ENCODE data around the gene CPNE6.

CPNE6 gene

DNA sequence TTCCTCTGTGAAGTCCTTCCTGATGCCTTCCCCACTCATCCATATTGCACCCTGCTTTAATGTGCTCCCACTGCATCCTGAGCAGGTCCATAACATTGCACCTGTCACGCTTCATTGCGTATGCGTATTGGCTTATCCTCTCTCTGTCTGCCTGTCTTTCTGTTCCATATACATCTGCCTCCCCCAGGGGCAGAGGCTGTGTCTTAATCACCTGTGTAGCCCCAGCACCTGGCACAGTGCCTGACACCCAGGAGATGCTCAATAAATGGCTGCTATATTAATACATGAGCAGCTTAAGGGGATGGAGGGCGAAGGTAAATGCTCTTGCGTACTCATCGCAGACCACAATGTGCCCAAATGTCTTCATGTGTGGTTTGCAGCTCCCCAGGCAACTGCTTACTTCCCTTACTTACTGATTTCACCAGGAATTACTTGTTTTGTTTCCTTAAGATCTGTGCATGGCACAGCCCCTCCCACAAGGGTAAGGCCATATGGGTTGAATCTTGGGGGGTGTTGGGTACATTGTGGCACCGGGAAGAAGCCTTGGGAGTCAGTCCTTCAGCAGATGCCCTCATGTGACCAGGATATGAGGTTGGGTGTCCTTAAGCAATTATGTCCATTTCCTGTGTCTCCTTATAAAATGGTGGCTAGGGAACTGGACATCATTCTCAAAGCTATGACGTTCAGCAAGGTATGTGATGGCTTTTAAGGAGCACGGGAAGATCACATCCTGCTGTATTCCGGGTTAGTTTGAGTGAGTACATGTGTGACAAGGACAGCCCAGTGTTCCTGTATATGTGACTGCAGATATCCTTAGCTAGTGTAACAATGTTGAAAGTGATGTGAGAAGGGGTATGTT lies 848 bp upstream of the CPNE6 start:
- FAIRE-seq = no peak

DNA sequence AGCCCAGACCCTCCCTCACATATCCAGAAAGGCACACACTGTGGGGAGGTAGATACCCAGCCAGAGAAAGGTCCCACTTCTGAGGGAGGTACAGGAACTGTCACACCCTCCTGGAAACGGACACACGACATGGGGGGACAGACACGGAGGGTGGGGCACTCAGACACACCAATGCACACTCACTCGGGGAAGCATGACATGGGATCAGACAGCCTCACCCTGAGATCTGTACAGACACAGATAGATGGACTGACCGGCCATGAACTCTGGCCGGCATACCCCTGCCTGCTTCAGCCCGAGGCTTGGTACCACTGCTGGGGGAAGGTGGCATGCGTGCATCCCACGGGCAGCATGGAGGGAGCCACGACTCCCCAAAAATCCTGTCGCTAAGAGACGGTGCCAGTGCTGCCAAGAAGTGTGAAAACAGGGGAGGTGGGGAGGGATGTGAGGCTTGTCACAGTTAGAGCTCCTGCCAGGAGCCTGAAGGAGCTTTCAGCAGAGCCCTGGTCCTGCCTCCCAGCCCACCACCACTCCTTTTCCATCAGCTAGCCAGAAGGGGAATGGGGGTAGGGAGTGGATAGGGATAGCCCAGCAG lies 571 bp downstream of the CPNE6 start:
- no peak for FAIRE-seq

DNA sequence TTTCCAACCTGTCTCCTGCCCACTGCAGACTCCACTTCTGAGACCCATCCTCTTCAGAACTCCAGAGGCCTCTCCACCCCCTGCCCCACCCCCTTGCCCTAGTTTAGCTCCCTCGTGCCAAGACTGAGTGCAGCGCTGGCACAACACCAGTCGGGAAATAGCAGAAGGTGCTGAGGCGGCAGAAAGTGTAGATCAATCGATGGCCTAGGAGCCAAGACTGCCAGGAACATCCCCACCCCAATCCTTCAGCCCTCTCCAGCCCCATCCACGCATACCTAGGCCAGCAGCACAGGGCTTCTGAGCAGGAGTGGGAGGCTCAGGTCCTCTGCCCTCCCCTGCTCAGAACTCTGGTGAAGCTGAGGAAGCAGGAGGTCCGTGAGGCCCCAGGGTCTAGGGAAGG lies 1.1 kb downstream of the CPNE6 start:
- no peak for FAIRE-seq

DNA sequence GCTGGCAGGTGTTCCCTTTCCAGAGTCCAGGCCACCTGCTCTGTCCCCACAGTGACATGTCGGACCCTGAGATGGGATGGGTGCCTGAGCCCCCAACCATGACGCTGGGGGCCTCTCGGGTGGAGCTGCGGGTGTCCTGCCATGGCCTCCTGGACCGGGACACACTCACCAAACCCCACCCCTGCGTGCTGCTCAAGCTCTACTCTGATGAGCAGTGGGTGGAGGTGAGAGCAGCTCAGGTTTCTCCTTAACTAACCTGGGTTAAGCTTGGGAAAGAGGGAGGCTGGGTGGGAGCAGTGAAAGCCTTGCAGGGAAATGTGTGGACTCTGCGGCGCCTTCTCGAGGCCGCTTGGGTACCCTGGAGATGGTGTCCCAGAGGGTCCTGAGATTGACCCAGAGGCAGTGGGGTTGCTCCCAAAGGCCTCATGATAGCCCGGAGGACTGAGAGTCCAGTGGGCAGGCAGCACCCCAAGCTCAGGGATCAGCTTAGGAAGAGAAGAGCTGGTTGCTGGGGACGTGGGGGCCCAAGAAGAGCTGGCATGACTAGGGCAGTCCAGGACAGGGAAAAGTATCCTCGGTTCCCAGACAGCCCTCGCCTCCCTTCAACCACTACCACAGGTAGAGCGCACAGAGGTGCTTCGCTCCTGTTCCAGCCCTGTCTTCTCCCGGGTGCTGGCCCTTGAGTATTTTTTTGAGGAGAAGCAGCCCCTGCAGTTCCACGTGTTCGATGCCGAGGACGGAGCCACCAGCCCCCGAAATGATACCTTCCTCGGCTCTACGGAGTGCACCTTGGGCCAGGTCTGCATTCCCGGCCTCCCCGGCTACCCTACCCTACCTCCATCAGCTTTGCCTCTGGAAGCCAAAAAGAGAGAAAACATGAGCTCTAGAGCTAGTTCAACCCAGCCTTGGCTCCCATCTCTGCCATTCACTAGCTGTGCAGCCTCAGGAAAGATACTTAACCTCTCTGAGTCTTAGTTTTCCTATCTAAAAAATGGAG lies 1.8 kb downstream of the CPNE6 start:
- no peak for FAIRE-seq

DNA sequence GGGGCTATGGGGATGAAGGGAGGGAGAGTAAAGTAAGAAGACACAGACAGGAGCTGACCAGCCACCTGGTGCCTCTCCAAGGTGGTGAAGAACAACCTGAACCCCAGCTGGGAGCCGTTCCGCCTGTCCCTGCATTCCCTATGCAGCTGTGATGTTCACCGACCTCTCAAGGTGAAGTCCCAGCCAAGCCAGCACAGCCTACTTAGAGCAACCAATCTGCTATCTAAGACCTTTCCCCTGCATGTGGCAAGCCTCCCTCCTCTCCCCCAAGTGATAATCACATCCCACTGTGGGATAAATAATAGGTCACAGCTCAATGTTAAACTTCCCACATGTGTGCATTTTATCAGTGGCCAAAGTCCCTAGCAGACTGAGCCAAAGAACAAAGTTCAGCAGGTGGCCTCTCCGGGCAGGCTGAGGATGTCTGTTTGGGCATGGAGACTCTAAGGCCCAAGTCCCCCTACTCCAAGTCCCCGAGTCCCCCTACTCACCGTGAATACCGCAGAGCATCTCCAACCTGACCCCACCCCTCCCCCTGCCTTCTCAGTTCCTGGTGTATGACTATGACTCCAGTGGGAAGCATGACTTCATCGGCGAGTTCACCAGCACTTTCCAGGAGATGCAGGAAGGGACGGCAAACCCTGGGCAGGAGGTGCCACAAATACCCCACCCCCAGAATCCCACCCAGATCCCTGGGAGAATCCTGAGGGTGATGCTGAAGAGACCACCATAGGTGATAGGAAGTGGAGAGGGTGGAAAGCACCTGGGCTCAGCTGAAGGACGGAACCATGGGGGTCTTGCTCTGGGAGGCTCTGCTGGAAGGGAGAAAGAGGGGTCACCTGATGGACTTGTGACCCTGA lies 3.5 kb downstream of the CPNE6 start:
- no peak for FAIRE-seq

DNA sequence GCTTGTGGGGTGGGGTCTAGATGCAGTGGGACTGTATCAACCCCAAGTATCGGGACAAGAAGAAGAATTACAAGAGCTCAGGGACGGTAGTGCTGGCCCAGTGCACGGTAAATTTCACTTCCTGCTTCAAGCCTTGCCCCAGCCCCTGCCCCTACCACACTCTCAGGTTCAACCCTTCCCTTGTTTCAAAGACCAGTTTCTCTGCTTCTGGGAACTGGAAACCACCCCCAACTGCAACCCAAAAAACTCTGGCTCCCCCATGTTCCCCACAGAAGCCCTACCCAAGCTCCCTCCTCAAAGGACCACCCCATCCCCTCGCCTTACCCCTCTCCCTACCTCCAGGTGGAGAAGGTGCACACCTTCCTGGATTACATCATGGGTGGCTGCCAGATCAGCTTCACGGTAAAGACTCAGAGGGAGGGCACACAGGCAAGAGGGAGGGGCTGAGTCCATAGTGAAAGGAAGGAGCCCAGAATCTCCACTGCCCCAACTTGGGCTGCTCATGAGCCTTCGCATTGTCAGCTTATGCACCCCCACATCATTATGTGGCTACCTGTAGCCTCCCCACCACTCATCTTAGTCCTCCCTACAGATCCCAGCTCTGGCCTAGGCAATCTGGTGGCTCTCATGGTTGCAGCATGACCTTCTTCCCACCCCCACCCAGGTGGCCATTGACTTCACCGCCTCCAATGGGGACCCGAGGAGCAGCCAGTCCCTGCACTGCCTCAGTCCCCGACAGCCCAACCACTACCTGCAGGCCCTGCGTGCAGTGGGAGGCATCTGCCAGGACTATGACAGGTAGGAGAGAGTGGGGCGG lies 4.3 kb downstream of the CPNE6 start:
- FAIRE-seq = no peak

DNA sequence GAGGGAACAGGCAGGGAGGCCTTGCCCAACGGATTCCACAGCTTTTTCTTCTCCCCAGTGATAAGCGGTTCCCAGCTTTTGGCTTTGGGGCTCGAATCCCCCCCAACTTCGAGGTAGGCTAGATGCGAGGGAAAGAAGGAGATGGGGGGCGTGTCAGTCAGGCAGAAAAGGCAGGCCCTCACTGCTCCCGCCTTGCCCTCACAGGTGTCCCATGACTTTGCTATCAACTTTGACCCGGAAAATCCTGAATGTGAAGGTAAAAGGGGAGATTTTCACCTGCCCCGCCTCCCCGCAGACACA lies 4.9 kb downstream of the CPNE6 start:
- FAIRE-seq = no peak

DNA sequence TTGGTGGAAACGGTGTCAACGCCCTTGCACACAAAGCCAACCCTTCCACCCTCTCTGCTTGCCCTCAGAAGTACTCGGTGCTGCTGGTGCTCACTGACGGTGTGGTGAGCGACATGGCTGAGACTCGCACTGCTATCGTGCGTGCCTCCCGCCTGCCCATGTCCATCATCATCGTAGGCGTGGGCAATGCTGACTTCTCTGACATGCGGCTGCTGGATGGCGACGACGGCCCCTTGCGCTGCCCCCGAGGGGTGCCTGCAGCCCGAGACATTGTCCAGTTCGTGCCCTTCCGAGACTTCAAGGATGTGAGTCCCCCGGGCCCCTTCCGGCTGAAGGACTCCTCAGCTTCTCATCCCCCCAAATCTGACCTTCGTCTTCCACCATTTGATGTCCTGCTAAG lies 5.7 kb downstream of the CPNE6 start:
- FAIRE-seq = no peak

DNA sequence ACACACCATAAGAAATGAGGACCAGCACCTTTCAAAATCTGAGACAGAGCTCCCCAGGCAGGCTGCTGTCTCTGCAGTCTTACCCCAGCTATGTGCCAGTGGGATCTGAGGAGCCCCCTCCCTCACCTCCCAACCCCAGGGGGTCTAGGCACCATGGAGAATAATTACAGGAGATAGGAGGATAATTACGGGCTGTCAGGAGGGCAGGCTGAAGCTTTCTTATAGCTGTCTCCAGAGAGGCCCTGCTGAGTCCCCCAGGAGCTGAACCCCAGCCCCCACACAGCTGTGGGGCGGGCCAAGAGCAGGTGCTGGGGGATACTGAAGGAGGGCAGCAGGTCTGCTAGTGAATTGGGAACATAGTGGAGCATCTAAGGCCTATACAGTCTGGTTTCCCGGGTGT lies 6.8 kb downstream of the CPNE6 start:
- no peak for FAIRE-seq

DNA sequence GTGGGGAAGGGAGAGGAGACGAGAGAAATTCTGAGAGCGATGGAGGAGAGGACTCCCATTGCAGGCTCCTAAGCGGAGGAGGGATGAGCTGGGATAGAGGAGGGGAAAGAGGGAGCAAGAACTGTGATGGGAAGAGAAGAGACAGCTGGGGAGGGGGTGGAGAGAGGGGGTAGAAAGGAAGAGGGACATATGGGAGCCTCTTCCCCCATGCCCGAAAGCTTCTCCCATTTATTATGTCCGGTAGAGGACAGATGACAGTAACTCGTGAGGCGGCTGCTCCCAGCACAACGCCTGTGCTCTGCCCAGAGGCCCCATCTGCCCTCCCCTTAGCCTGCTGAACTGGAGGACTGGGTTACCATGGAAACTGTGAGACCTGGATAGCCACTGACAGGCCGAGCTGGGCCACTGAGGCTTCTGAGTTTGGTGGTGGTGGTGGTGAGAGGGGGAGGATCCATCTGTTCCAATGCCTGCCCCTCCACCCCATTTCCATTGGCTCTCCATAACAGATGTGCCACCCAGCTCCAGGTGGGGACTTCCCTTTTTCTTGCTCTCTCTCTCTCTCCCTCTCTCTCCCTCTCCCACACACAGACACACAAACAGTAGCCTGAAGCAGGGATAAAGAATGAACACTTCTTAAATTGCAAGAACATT lies 8.3 kb downstream of the CPNE6 start:
- FAIRE-seq = no peak

DNA sequence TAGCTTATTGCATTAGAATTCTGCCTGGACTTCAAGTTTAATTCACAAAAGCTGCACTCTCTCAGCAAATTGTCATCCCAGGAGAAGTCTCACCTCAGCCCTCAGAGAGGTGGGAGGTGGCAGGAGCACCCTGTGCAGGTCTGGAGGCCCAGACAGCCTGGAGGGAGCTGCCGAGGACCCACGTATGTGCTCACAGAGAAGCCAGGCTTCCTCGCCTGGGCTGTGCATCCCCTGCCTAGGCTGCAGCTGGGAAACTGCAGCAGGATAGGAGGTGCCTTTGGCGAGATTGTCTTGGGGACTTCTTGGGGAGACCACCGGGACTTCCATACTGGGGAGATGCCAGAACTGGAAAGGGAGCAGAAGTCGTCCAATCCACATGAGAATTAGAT lies 8.8 kb downstream of the CPNE6 start:
- FAIRE-seq = no peak

DNA sequence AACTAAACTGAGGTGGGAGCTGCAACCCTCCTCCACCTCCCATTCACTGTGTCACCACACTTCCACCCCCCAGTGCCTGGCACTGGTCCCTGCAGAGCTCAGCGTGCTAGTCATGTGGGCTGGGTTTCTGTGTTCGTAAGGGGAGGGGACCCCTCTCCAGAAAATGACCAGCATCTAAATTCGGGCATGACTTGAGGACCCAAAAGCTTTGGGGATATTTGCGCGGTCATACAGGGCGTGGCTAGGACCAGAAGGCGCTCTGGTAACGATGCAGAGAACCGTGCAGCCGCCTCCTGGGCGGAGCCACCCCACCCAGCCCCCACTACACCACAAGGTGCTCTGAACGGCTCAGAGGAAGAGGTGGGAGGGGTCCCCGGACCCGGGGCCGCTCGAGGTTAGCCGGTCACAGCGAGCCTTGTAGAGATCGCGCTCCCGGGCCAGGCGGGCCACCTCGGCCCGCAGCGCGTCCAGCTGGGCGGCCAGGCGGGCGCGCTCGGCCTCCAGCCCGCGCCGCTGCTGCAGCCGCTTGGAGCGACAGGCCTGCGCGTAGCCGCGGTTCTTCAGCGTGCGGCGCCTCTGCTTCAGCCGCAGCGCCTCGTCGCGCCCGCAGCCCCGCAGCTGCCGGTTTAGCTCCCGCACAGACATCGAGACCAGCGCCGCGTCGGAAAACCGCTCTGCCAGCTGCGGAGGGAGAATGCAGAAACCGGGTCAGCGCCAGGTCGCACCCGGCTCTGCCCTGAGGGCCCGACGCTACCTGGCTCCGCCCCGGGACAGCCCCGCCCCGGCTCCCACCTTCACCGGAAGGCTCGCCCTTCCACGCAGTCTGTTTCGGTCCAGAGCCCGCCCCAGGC lies 9.8 kb downstream of the CPNE6 start:
- FAIRE-seq = no peak

DNA sequence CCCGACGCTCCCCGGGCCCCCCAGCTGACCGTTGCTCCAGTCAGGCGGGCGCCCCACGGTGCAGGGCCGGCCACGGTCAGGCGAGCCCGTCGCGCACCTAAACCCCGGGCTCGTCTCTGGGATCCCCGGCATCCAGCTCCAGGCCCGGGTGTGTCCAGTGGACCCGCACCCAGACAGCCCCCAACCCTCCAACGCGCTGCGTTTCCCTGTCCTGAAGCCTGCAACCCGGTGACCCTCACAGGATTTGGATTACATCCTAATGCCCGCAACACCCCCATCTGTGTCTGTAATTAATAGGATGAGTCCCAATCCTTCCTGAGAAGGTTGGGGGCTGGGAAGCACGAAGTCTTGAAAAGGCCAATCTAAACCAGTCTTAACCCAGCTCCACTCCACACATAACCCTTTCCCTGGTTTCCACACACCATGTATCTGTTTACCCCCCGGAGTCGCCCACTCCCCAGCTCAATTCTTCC lies 10.4 kb downstream of the CPNE6 start:
- no peak for FAIRE-seq

DNA sequence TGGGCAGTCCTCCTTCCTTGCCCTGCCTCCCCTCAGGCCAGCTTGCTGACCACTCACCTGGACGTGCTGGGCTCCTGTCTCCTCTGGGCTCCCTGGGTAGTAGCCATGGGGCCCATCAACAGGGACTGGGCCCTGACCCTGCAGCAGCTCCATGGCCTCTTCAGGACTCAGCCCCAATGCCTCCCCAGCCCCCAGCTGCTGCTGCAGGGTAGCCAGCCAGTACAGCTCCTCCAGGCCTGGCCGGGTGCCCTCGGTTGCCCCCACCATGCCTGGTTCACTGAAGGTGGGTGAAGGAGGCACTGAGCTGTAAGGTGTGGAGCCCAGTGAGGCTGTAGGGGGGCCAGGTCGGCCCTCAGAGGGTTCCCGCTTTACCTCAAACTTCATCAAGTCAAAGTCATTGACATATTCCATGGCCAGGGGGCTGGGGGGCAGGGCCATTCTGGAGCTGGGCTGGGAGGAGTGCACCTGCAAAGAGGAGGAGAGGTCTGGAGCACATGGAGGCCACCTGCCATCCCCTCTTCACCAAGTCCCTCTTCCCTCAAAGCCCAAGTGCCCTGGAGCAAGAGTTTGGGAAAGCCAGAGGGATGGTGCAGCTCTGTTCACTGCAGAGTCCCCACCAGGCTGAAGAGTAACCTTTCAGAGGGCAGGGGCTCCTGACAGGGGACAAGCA lies 11.2 kb downstream of the CPNE6 start:
- no peak for FAIRE-seq

DNA sequence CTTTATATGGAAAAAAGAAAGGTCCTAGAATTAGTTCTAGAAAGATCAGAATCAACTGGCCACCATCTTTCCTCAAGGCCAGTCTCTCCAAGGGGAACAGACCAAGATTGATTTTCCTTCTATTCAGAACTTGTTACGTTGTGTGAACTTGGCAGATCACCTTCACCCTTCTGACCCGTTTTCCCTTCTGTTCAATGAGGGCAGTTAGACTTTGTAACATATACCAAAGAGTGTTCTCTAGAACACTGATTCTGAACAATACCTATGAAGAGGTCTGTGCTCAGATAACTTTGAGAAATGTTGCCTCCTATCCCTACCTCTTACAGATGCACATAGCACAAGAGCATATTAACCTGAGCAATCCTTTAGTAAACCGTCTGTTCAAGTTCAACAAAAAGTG lies 12.1 kb downstream of the CPNE6 start:
- FAIRE-seq = no peak

DNA sequence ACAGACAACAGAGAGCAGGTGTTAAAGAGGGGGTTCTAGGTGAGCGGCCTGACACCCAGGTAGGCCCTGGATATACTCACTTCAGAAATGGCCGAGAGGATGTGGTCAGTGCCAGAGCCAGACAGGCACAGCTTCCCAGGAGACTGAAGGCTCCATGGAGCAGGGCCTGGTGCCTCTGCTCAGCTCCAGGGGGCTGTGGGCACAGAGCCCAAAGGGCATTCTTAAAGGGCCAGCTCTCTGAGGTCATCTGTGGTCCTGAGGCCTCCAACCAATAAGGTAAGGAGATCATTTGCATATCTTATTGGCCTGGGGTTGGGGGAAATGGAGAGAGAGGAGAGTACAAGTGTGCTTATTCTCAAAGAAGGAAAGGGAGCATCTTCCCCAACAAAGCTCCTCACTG lies 13.1 kb downstream of the CPNE6 start:
- FAIRE-seq = no peak

DNA sequence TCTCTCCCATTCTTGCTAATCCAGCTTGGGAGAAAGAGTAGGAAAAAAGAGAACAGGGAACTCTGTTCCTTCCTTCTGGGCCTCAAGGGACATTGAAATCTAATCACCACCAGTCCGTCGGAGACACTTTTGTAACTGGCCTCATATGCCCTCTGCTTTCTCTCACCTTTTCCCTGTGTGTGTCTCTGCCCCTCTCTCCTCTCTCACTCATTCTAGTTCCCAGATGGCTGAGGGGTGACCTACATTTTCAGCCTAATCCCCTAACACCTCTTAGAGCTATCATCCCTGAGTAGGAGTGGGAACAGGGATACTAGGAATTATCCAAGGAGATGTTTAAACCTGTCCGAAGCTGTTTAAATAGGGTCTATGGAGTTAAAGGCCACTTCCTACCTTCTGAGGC lies 13.9 kb downstream of the CPNE6 start:
- no peak for FAIRE-seq

DNA sequence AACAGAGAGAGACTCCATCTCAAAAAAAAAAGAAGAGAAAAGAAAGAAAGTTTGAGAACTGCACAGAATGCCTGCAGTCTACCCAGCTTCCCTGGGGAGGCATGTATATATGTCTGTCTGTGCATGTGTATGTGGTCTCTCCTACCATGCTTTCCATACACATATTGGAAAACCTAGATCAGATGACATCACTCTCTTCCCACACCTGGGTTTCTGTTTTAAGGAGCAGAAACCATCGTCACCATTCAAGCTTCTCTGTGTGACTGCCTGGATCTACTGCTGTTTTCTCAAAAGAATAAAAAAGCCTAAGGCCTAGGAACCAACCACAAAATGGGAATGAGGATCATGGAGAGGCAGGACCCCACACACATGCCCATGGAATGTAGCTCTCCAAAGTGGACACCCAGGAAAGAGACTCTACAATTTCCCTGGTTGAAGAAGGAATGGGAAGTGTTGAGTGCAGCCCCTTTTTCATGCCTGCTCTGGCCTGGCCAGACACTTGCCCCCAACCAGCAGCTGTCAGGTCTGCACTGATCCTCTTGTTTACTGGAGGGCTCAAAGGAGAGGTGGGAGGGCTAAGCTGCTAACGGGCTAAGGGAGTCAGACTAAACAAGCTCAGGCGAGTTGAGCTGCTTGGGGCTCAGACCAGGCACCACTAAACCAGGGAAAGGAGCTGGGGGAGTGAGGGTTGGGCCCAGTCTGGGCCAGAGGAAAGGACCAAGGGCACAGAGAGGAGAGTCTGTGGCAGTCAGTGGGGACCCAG lies 15.0 kb downstream of the CPNE6 start:
- FAIRE-seq = no peak

DNA sequence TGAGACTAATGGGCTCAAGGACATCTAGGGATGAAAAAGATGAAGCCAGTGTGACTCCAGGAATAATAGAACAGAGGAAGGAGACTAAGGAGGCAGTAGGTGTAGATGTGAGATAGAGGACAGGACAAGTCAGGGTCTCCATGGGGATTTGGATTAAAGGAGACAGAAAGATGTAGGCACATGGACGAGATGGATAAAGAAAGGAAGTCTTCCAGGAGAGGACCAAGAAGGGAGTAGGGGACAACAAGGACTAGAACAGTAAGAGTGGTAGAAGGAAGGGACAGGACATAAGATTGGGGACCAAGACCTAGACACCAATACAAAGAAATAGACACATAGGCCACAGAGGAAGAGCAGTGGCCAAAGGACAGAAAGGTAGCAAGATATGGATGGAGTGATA lies 15.6 kb downstream of the CPNE6 start:
- no peak for FAIRE-seq
